Measurements from ENCODE around the gene C1QC. TPM values are rescaled to one million over a fixed set of nuclear protein-coding genes. Genes with fewer than 3 reads are reported as not detected.

The C1QC gene
- total RNA-seq, 1 donor from 2014 or later: not detected

GRCh38 chr1:22598736-22599135, 44.7 kb upstream of the C1QC start:
- no peak for TF ChIP-seq CTCF (IDR thresholded peaks at IDR 0.05; ENCODE audit: partially characterized antibody, unreplicated experiment)
- DNase-seq: no peak
- Mint-ChIP-seq H3K36me3 (ENCODE audit: unreplicated experiment) (no peaks in the 10 kb centered on the region), H3K9me3 (ENCODE audit: unreplicated experiment) (peaks cover 2% of the 10 kb centered on the region), H3K27ac (ENCODE audit: unreplicated experiment) (no peak overlapping the region), H3K4me1 (ENCODE audit: low read depth, unreplicated experiment) (no peaks in the 10 kb centered on the region), H3K4me3 (ENCODE audit: unreplicated experiment) (no peak overlapping the region), H3K27me3 (ENCODE audit: unreplicated experiment) (peaks cover 3% of the 10 kb centered on the region)

GRCh38 chr1:22600071-22600816, 43.2 kb upstream of the C1QC start:
- H3K36me3 Mint-ChIP-seq (ENCODE audit: unreplicated experiment): no peaks in the 10 kb centered on the region
- H3K27me3 Mint-ChIP-seq (ENCODE audit: unreplicated experiment): peaks cover 3% of the 10 kb centered on the region

GRCh38 chr1:22600817-22601605, 42.4 kb upstream of the C1QC start:
- Mint-ChIP-seq H3K4me1 (ENCODE audit: low read depth, unreplicated experiment) (peaks cover 9% of the 10 kb centered on the region), H3K4me3 (ENCODE audit: unreplicated experiment) (no peak overlapping the region), H3K27ac (ENCODE audit: unreplicated experiment) (no peak overlapping the region), H3K27me3 (ENCODE audit: unreplicated experiment) (peaks cover 3% of the 10 kb centered on the region), H3K36me3 (ENCODE audit: unreplicated experiment) (no peaks in the 10 kb centered on the region), H3K9me3 (ENCODE audit: unreplicated experiment) (peaks cover 2% of the 10 kb centered on the region)
- TF ChIP-seq CTCF (IDR thresholded peaks at IDR 0.05; ENCODE audit: partially characterized antibody, unreplicated experiment): no peak
- DNase-seq: no peak

More at GRCh38 chr1:22600071-22600816, 43.2 kb upstream of the C1QC start:
- no peak for DNase-seq
- no peak overlapping the region for H3K4me3 Mint-ChIP-seq (ENCODE audit: unreplicated experiment)
- H3K9me3 Mint-ChIP-seq (ENCODE audit: unreplicated experiment): peaks cover 2% of the 10 kb centered on the region
- H3K27ac Mint-ChIP-seq (ENCODE audit: unreplicated experiment): no peak overlapping the region
- peaks cover 4% of the 10 kb centered on the region for H3K4me1 Mint-ChIP-seq (ENCODE audit: low read depth, unreplicated experiment)
- no peak for TF ChIP-seq CTCF (IDR thresholded peaks at IDR 0.05; ENCODE audit: partially characterized antibody, unreplicated experiment)

- Mint-ChIP-seq H3K27me3 (ENCODE audit: unreplicated experiment) (peaks cover 3% of the 10 kb centered on the region), H3K4me3 (ENCODE audit: unreplicated experiment) (no peak overlapping the region), H3K36me3 (ENCODE audit: unreplicated experiment) (no peaks in the 10 kb centered on the region), H3K4me1 (ENCODE audit: low read depth, unreplicated experiment) (peaks cover 15% of the 10 kb centered on the region), H3K9me3 (ENCODE audit: unreplicated experiment) (peaks cover 2% of the 10 kb centered on the region), H3K27ac (ENCODE audit: unreplicated experiment) (no peak overlapping the region)
- DNase-seq: no peak
- no peak for TF ChIP-seq CTCF (IDR thresholded peaks at IDR 0.05; ENCODE audit: partially characterized antibody, unreplicated experiment)
These were observed 41.8 kb upstream of the C1QC start for GRCh38 chr1:22601610-22602009.

Measured in glutamatergic neuron (in vitro differentiated cells).